GM18505 (cell line): ENCODE data around the gene HMG20A.

Experiments
- ATAC-seq: cut with Tn5 transposase; IDR thresholded peaks from one replicate; pipeline ENCODE4 v1.9.1; 2021; ENCODE audit not compliant: unreplicated experiment
- POLR2A ChIP-seq: IDR thresholded peaks from 4 replicates; pipeline ENCODE4 v1.6.1; 2011; ENCODE audit warnings: borderline replicate concordance; ENCODE audit not compliant: insufficient read depth, insufficient read length; ENCODE audit errors: extremely low read depth

HMG20A gene

DNA sequence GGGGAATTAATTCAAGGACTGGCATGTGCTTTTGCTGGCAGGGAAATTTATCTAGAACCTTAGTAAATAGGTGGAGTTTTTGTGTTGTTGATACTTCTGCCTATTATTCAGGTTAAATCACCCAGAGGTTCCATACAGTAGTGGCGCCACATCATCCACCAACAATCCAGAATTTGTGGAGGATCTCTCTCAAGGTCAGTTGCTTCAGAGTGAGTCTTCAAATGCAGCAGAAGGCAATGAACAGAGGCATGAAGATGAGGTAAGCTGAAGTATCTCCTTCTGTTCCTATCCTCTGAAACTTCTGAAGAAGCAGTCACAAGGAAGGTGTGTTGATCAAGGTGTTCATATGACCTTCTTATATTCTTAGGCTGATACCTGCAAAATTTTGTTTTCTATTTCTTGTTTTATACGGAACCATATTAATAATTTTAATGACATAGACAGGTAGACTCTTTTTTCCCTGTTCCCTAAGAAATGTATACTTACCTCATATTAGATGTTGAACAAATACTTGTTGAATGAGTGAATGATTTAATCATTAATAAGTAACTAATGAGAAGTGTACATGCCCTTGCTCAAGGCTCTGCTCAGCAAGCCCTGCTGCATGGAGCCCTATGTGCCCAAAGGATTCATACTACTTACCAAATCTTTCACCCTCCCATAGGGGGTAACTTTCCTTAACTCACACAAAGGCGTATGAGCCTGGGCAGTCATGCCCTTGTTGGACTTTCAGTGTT, 43.6 kb downstream of the HMG20A start:
- no peak for ATAC-seq
- no peak for TF ChIP-seq POLR2A

GRCh38 chr15:77466521-77466920, 45.8 kb downstream of the HMG20A start:
- ATAC-seq = no peak
- TF ChIP-seq POLR2A = no peak

DNA sequence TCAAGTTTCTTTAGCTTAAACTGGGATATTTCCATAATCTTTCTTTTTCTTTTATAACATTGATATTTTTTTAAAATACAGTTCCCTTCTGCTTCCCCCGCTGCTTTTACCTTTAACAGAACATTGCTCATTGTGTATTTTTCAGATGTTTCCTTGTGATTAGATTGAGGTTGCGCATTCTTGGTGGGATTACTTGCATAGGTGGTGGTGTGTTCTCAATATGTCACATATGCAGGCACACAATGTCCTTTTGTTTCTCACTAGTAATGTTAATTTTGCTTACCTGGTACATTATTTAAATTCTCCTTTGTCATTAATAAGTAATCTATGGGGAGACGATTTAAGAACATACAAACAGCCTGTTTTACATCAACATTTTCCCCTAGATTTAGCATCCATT, 48.2 kb downstream of the HMG20A start:
- no peak for TF ChIP-seq POLR2A
- ATAC-seq = no peak

DNA sequence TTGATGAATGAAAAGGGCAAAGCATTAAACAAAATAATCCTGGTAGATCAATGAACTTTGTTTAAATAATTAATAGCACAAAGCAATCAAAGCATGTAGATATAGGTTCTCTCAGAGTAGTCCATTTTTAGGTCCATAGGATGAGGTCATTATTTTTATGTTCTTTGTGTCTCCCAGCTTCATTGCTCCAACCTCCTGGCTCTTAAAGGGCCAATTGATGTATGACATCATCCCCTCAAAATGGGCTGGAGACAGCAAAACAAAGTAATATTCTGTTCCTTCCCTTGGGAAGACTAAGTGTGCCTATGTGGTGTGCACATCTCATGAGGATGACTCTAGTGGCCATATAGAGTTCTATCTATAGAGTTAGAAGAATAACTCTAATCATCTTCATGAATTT, 49.5 kb downstream of the HMG20A start:
- no peak for ATAC-seq
- TF ChIP-seq POLR2A = no peak

GRCh38 chr15:77473328-77473727, 52.6 kb downstream of the HMG20A start:
- no peak for TF ChIP-seq POLR2A
- no peak for ATAC-seq

- no peak for ATAC-seq
- TF ChIP-seq POLR2A = no peak
Measured at GRCh38 chr15:77474310-77474988, 53.8 kb downstream of the HMG20A start.

- ATAC-seq = no peak
- no peak for TF ChIP-seq POLR2A
Measured at GRCh38 chr15:77475001-77475400, 54.3 kb downstream of the HMG20A start.

DNA sequence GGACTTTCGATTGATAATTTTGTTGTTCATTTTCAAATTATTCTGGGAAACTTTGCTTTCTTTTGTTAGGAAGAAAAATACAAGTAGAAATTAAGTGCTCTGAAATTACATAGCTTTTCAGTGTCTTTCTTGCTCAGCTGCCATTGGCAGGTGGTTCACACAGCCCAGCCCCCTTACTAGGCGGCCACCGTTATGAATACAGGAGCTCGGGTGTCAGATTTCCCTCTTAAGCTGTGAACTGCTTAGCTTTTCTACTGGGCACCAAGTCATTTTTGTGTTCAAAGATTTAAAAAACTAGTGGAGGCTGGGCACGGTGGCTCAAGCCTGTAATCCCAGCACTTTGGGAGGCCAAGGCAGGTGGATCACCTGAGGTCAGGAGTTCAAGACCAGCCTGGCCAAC, 55.2 kb downstream of the HMG20A start:
- no peak for TF ChIP-seq POLR2A
- no peak for ATAC-seq

DNA sequence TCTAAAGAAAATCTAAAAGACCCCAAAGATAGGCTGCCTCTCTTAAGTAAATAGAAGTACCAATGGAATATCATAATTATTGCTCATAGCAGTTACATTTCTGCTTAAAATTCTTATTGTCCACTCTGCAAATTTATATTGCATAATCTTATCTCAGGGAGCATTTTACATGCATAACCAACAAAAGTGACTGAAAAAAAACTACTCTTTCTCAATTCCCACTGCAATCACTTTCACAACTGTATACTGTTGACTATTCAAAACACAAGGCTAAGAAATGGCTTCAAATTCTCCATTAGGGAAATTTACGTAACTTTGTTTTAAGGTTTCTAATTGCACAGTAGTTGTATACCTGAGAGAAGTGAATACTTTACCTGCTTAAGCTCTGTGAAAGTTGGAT, 56.3 kb downstream of the HMG20A start:
- no peak for TF ChIP-seq POLR2A
- ATAC-seq = no peak

DNA sequence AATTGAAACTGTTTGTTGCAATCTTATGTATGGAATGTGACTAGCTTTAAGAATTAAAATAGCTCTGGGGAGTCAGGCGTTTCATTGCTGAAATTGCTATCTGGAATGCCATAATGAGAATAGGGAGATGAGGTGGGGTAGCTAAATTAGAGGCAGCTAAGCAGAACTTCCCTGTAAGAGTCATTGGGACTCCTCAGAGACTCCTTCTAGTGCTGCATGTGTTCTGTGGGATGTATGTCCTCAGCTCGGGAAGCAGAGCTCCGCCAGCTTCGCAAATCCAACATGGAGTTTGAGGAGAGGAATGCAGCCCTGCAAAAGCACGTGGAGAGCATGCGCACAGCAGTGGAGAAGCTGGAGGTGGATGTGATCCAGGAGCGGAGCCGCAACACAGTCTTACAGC, 57.4 kb downstream of the HMG20A start:
- no peak for TF ChIP-seq POLR2A
- ATAC-seq = no peak

GRCh38 chr15:77479015-77479414, 58.3 kb downstream of the HMG20A start:
- TF ChIP-seq POLR2A = no peak
- no peak for ATAC-seq

GRCh38 chr15:77480859-77481633, 60.4 kb downstream of the HMG20A start:
- no peak for TF ChIP-seq POLR2A
- no peak for ATAC-seq

GRCh38 chr15:77481670-77482069, 61.0 kb downstream of the HMG20A start:
- TF ChIP-seq POLR2A = no peak
- no peak for ATAC-seq

- no peak for TF ChIP-seq POLR2A
Measured at GRCh38 chr15:77482570-77482969, 61.9 kb downstream of the HMG20A start.

More at GRCh38 chr15:77482570-77482969, 61.9 kb downstream of the HMG20A start:
- no peak for ATAC-seq
